Osteoblast (primary cell): Measurements from ENCODE around the gene NAIP. TPM values are rescaled to one million over a fixed set of nuclear protein-coding genes. Genes with fewer than 3 reads are reported as not detected.
"Not testable (repeated sequence)": the region's sequence is repeated elsewhere in the genome, so short reads cannot be mapped to it uniquely, and the experiment has no call there.

Experiments
- DNase-seq: peaks from one replicate; pipeline ENCODE4 v3.0.0; 2011; ENCODE audit warnings: low spot score, mixed read lengths; ENCODE audit not compliant: insufficient read length; ENCODE audit errors: missing footprints
- H2AFZ ChIP-seq: 2 replicates; pipeline ENCODE4 v1.6.0; 2011; ENCODE audit warnings: mild to moderate bottlenecking, low read length
- H3K27ac ChIP-seq: 2 replicates; pipeline ENCODE4 v1.5.1; 2011; ENCODE audit warnings: mild to moderate bottlenecking, low read depth, low read length, moderate library complexity
- H3K27me3 ChIP-seq: 2 replicates; pipeline ENCODE4 v1.6.0; 2012; ENCODE audit warnings: mild to moderate bottlenecking, control low read depth, inconsistent platforms, low read length, moderate library complexity; ENCODE audit not compliant: insufficient read depth
- H3K36me3 ChIP-seq: 2 replicates; pipeline ENCODE4 v1.5.1; 2011; ENCODE audit warnings: mild to moderate bottlenecking, low read length, control low read depth, moderate library complexity; ENCODE audit not compliant: insufficient read depth
- H3K4me1 ChIP-seq: 2 replicates; pipeline ENCODE4 v1.5.1; 2011; ENCODE audit warnings: mild to moderate bottlenecking, low read length, control low read depth, moderate library complexity; ENCODE audit not compliant: insufficient read depth
- H3K4me2 ChIP-seq: 2 replicates; pipeline ENCODE4 v1.6.0; 2011; ENCODE audit warnings: mild to moderate bottlenecking, low read length; ENCODE audit not compliant: insufficient read depth
- H3K4me3 ChIP-seq: fragments of 200-600 bp; sonication (generic); 3 replicates; pipeline ENCODE4 v1.5.1; 2012; ENCODE audit warnings: mild to moderate bottlenecking, low read length, inconsistent platforms; ENCODE audit not compliant: insufficient read depth
- H3K79me2 ChIP-seq: 2 replicates; pipeline ENCODE4 v1.6.0; 2012; ENCODE audit warnings: mild to moderate bottlenecking, low read length, control low read depth, inconsistent platforms; ENCODE audit not compliant: insufficient read depth
- H3K9me3 ChIP-seq: 2 replicates; pipeline ENCODE4 v1.5.1; 2011; ENCODE audit warnings: low read depth, low read length, control low read depth
- H4K20me1 ChIP-seq: 2 replicates; pipeline ENCODE4 v1.6.0; 2012; ENCODE audit warnings: mild to moderate bottlenecking, low read length, control low read depth; ENCODE audit not compliant: insufficient read depth
- CTCF ChIP-seq: IDR thresholded peaks from 2 replicates; pipeline ENCODE4 v1.5.1; 2011; ENCODE audit warnings: mild to moderate bottlenecking, low read depth, low read length, moderate library complexity; ENCODE audit errors: extremely low read depth
- total RNA-seq: library from RNA; depleted of rRNA; stranded (reverse); fragments of >200 nt; gene quantifications from 2 replicates; pipeline ENCODE4 v1.2.3, GENCODE V29; 2012

NAIP gene
- total RNA-seq, 1 donor, result 7.2 TPM

GRCh38 chr5:71020643-71021042, 4.5 kb downstream of the NAIP start:
- not testable (repeated sequence) for H3K36me3 ChIP-seq, H3K79me2 ChIP-seq, H3K4me1 ChIP-seq, H3K27me3 ChIP-seq, H2AFZ ChIP-seq, DNase-seq, H3K9me3 ChIP-seq, H3K27ac ChIP-seq, H3K4me2 ChIP-seq, H3K4me3 ChIP-seq, H4K20me1 ChIP-seq

GRCh38 chr5:71018376-71019005, 6.6 kb downstream of the NAIP start:
- not testable (repeated sequence) for H3K79me2 ChIP-seq, H3K4me2 ChIP-seq, H3K9me3 ChIP-seq, H4K20me1 ChIP-seq, H3K27ac ChIP-seq, H3K36me3 ChIP-seq, H3K4me3 ChIP-seq, H3K4me1 ChIP-seq, DNase-seq, H2AFZ ChIP-seq, H3K27me3 ChIP-seq

- no peaks in the 10 kb centered on the region for H4K20me1 ChIP-seq
- H3K4me2 ChIP-seq, result no peak overlapping the region
- H2AFZ ChIP-seq, result no peak overlapping the region
- DNase-seq, result no peak
- no peak for TF ChIP-seq CTCF
- peaks cover 5% of the 10 kb centered on the region for H3K27me3 ChIP-seq
- no peaks in the 10 kb centered on the region for H3K4me1 ChIP-seq
- no peaks in the 10 kb centered on the region for H3K9me3 ChIP-seq
- H3K27ac ChIP-seq, result no peak overlapping the region
- H3K36me3 ChIP-seq, result no peaks in the 10 kb centered on the region
- no peak overlapping the region for H3K4me3 ChIP-seq
- H3K79me2 ChIP-seq, result no peaks in the 10 kb centered on the region
These were observed 11.0 kb downstream of the NAIP start for GRCh38 chr5:71014176-71014575.

GRCh38 chr5:71013575-71013974, 11.6 kb downstream of the NAIP start:
- no peak overlapping the region for H3K4me3 ChIP-seq
- no peaks in the 10 kb centered on the region for H3K36me3 ChIP-seq
- no peaks in the 10 kb centered on the region for H4K20me1 ChIP-seq
- no peaks in the 10 kb centered on the region for H3K4me1 ChIP-seq
- H3K4me2 ChIP-seq, result no peak overlapping the region
- no peaks in the 10 kb centered on the region for H3K79me2 ChIP-seq
- no peak overlapping the region for H2AFZ ChIP-seq
- H3K9me3 ChIP-seq, result no peaks in the 10 kb centered on the region
- peaks cover 5% of the 10 kb centered on the region for H3K27me3 ChIP-seq
- no peak overlapping the region for H3K27ac ChIP-seq
- TF ChIP-seq CTCF, result no peak
- DNase-seq, result peak; percentile 0

GRCh38 chr5:71011194-71011792, 13.8 kb downstream of the NAIP start:
- H3K9me3 ChIP-seq, result no peaks in the 10 kb centered on the region
- H3K27me3 ChIP-seq, result peaks cover 5% of the 10 kb centered on the region
- H2AFZ ChIP-seq, result no peak overlapping the region
- no peaks in the 10 kb centered on the region for H4K20me1 ChIP-seq
- H3K79me2 ChIP-seq, result no peaks in the 10 kb centered on the region
- H3K36me3 ChIP-seq, result no peaks in the 10 kb centered on the region
- H3K4me3 ChIP-seq, result no peak overlapping the region
- no peak overlapping the region for H3K4me2 ChIP-seq
- TF ChIP-seq CTCF, result no peak
- H3K27ac ChIP-seq, result no peak overlapping the region
- no peaks in the 10 kb centered on the region for H3K4me1 ChIP-seq
- DNase-seq, result peak; percentile 10

GRCh38 chr5:71006983-71007382, 18.2 kb downstream of the NAIP start:
- H3K79me2 ChIP-seq, H3K9me3 ChIP-seq, H2AFZ ChIP-seq, DNase-seq, H3K4me3 ChIP-seq, H3K4me1 ChIP-seq, H4K20me1 ChIP-seq, H3K27me3 ChIP-seq, H3K4me2 ChIP-seq, H3K36me3 ChIP-seq, H3K27ac ChIP-seq: not testable (repeated sequence)

- H3K27ac ChIP-seq, H3K9me3 ChIP-seq, H3K79me2 ChIP-seq, H3K4me1 ChIP-seq, H3K36me3 ChIP-seq, H3K4me2 ChIP-seq, H4K20me1 ChIP-seq, H2AFZ ChIP-seq, H3K4me3 ChIP-seq, H3K27me3 ChIP-seq, DNase-seq: not testable (repeated sequence)
These were observed 40.3 kb downstream of the NAIP start for GRCh38 chr5:70984882-70985281.
